PC-9 (cell line): Measurements from ENCODE around the gene GALNT9.

Experiments
- CTCF ChIP-seq: fragments of 200-600 bp; sonication (generic); conservative IDR thresholded peaks from 2 replicates; pipeline ENCODE4 v1.6.1; 2017; ENCODE audit warnings: mixed run types, antibody characterized with exemption, mild to moderate bottlenecking, moderate library complexity
- EZH2 ChIP-seq: fragments of 200-600 bp; sonication (generic); IDR thresholded peaks from 2 replicates; pipeline ENCODE4 v1.8.0; 2017; ENCODE audit warnings: antibody characterized with exemption, low read depth

DNA sequence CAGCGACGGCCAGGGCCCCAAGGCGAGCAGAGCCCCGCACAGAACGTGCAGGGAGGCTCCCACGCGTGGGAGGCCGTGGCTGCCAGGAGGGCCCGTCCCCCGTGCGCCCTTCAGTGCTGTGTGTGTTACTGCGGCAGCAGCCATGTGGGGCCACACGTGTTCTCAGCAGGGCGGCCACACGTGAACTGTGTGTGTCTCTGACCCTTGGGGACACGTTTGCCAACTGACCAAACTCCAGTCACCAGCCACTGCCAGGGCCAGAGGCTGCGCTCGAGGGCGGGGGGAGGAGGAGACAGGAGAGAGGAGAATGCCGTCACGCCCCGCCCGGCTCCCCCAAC lies 57.7 kb downstream of the GALNT9 start:
- TF ChIP-seq CTCF (no peak), EZH2 (no peak)
